ENCODE results near the gene TNFAIP8. TPM values are rescaled to one million over a fixed set of nuclear protein-coding genes. Genes with fewer than 3 reads are reported as not detected.

TNFAIP8 gene
- total RNA-seq, 1 experiment from 2014 or later, result 7.3 TPM

DNA sequence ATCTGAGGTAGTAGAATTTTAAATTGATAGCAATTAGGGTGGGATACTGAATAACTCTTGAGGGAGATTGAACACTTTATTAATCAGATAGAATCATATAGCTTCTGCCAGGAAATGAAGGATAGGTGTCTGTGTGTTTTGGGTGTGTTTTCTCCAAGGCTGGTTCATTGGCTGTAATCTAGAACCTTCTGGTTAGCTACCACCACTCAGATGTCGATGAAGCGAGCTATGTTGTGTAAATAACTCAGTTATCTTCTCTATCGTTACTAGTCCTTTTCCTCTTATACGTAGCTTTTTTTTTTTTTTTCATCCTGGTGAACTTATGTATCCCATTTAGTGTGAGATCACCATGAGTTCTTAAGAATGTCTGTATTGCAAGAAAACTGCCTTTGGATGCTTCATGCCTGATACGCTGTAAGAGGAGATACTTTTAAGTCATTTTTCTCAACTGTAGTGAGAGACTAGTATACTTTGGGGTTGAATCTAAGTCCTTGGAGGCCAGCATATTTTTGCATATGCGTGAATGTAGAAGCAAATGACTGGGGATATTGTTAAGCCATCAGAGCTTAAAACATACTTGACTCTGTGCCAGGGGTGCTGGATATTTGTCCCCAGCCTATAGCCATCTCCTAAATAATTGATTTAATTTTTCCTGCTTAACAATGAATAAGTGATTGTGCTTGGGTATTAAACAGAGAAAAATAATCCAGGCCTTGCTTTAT lies 2.1 kb downstream of the TNFAIP8 start:
- no peaks in the 10 kb centered on the region for H4K20me1 ChIP-seq (ENCODE audit: control insufficient read depth, insufficient read depth, insufficient read length)
- no peak overlapping the region for H2AFZ ChIP-seq (ENCODE audit: low read length)
- H3K4me1 Mint-ChIP-seq, result peaks cover 61 to 63% of the 10 kb centered on the region in 2 experiments
- H3K18ac ChIP-seq (ENCODE audit: insufficient read length, low read depth, low read length), result no peak overlapping the region
- H3K23me2 ChIP-seq (ENCODE audit: insufficient read length, low read depth, low read length, poor library complexity, severe bottlenecking), result peaks cover 14% of the 10 kb centered on the region
- H3K79me1 ChIP-seq (ENCODE audit: insufficient read depth, low read depth, low read length, poor library complexity, severe bottlenecking), result no peaks in the 10 kb centered on the region
- no peak overlapping the region for H3K56ac ChIP-seq (ENCODE audit: insufficient read length, low read depth, low read length)
- H2AK5ac ChIP-seq (ENCODE audit: insufficient read length, low read length), result no peak overlapping the region
- H3K9ac ChIP-seq (ENCODE audit: extremely low read depth, insufficient read length, low read length), result no peak overlapping the region
- H3K14ac ChIP-seq (ENCODE audit: insufficient read depth, low read length), result no peak overlapping the region
- H3K4ac ChIP-seq (ENCODE audit: low read depth, low read length), result no peak overlapping the region
- no peak overlapping the region for H2BK12ac ChIP-seq (ENCODE audit: insufficient read length, low read depth, low read length)
- no peaks in the 10 kb centered on the region for H3K9me3 Mint-ChIP-seq
- H3K4me1 ChIP-seq (ENCODE audit: insufficient read depth, low read length), result peaks cover 16% of the 10 kb centered on the region; the same call in 1 of the 2 replicates
- H2BK15ac ChIP-seq (ENCODE audit: low read depth, low read length), result no peak overlapping the region
- peaks cover 0 to 4% (median 0%) of the 10 kb centered on the region in 3 experiments; a peak in 2 of 7 replicates for H3K36me3 Mint-ChIP-seq (ENCODE audit: insufficient read depth in 1 of 3, low read depth in 3 of 3)
- no peaks in the 10 kb centered on the region for H3K9me3 ChIP-seq (ENCODE audit: control insufficient read depth, low read depth, low read length)
- H4K91ac ChIP-seq (ENCODE audit: insufficient read length, low read depth, low read length), result no peak overlapping the region
- TF ChIP-seq, protein P1, sequence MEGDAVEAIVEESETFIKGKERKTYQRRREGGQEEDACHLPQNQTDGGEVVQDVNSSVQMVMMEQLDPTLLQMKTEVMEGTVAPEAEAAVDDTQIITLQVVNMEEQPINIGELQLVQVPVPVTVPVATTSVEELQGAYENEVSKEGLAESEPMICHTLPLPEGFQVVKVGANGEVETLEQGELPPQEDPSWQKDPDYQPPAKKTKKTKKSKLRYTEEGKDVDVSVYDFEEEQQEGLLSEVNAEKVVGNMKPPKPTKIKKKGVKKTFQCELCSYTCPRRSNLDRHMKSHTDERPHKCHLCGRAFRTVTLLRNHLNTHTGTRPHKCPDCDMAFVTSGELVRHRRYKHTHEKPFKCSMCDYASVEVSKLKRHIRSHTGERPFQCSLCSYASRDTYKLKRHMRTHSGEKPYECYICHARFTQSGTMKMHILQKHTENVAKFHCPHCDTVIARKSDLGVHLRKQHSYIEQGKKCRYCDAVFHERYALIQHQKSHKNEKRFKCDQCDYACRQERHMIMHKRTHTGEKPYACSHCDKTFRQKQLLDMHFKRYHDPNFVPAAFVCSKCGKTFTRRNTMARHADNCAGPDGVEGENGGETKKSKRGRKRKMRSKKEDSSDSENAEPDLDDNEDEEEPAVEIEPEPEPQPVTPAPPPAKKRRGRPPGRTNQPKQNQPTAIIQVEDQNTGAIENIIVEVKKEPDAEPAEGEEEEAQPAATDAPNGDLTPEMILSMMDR (conservative IDR thresholded peaks at IDR 0.05), result no peak
- no peak overlapping the region for H3K4me3 Mint-ChIP-seq
- no CpG with 5 or more reads among the region's 6 CpGs for WGBS (ENCODE audit: extremely low coverage, insufficient read length, low lambda C conversion rate)
- no peak overlapping the region for H4K5ac ChIP-seq (ENCODE audit: insufficient read length, low read depth, low read length)
- H3K23ac ChIP-seq (ENCODE audit: insufficient read length, low read depth, low read length), result no peak overlapping the region
- peaks cover 21% of the 10 kb centered on the region for H3K27me3 Mint-ChIP-seq (ENCODE audit: low read depth)
- no peak overlapping the region for H3T11ph ChIP-seq (ENCODE audit: low read length)
- no peak overlapping the region for H3K27ac ChIP-seq (ENCODE audit: insufficient read length, low read depth, low read length)
- no peak overlapping the region for H2BK120ac ChIP-seq (ENCODE audit: low read depth, low read length, poor library complexity, severe bottlenecking)
- no peak overlapping the region for H2BK5ac ChIP-seq (ENCODE audit: insufficient read length, low read length)
- H3K27me3 ChIP-seq (ENCODE audit: insufficient read depth, low read length), result no peaks in the 10 kb centered on the region
- H3K79me2 ChIP-seq (ENCODE audit: insufficient read depth, low read length), result no peaks in the 10 kb centered on the region
- H4K8ac ChIP-seq (replicated peaks; ENCODE audit: insufficient read length, low read depth, low read length), result no peak overlapping the region
- DNase-seq, result no peak
- no peak overlapping the region for H2BK20ac ChIP-seq (ENCODE audit: low read depth, low read length, poor library complexity, severe bottlenecking)
- no peak overlapping the region for H3K4me2 ChIP-seq (ENCODE audit: insufficient read depth, insufficient read length, low read length)
- no peak overlapping the region for H3K27ac Mint-ChIP-seq

Data from H9 (cell line).